HL-60 (cell line): ENCODE results near the gene NHSL2.

ENCODE experiments used
- DNase-seq, 2 experiments: peaks; one replicate each; pipeline ENCODE4 v3.0.0-alpha.2; 2010 to 2020; ENCODE audit warnings: low read depth in 1 of 2, low spot score in 1 of 2
- H3K27ac ChIP-seq: fragments of 250-450 bp; sonication (Bioruptor Pico); replicated peaks from 2 replicates; pipeline ENCODE4 v1.5.1; 2020; ENCODE audit warnings: mild to moderate bottlenecking, moderate library complexity
- H3K27me3 ChIP-seq: fragments of 250-450 bp; sonication (Bioruptor Pico); 2 replicates; pipeline ENCODE4 v1.5.1; 2021; ENCODE audit warnings: mild to moderate bottlenecking, moderate library complexity; ENCODE audit not compliant: insufficient read depth, poor library complexity, severe bottlenecking
- H3K4me3 ChIP-seq: replicated peaks from 2 replicates; pipeline ENCODE4 v1.5.1; 2011; ENCODE audit warnings: mild to moderate bottlenecking, control low read depth, low read length; ENCODE audit not compliant: insufficient read depth
- GABPA ChIP-seq: IDR thresholded peaks from 2 replicates; pipeline ENCODE4 v1.6.1; 2012; ENCODE audit warnings: low read depth
- POLR2AphosphoS5 ChIP-seq: IDR thresholded peaks from 2 replicates; pipeline ENCODE4 v1.6.1; 2012; ENCODE audit warnings: low read depth
- SPI1 ChIP-seq: IDR thresholded peaks from 2 replicates; pipeline ENCODE4 v1.6.1; 2012; ENCODE audit warnings: low read depth, mild to moderate bottlenecking, borderline replicate concordance
- TF ChIP-seq, protein P1 (sequence below): IDR thresholded peaks from one replicate; pipeline ENCODE4 v1.5.1; 2011; ENCODE audit warnings: low read length, control low read depth, inconsistent platforms; ENCODE audit not compliant: insufficient read depth
- TF ChIP-seq, protein P2 (sequence below): IDR thresholded peaks from 2 replicates; pipeline ENCODE4 v1.6.1; 2012; ENCODE audit warnings: low read depth; ENCODE audit not compliant: insufficient replicate concordance

NHSL2 gene

DNA sequence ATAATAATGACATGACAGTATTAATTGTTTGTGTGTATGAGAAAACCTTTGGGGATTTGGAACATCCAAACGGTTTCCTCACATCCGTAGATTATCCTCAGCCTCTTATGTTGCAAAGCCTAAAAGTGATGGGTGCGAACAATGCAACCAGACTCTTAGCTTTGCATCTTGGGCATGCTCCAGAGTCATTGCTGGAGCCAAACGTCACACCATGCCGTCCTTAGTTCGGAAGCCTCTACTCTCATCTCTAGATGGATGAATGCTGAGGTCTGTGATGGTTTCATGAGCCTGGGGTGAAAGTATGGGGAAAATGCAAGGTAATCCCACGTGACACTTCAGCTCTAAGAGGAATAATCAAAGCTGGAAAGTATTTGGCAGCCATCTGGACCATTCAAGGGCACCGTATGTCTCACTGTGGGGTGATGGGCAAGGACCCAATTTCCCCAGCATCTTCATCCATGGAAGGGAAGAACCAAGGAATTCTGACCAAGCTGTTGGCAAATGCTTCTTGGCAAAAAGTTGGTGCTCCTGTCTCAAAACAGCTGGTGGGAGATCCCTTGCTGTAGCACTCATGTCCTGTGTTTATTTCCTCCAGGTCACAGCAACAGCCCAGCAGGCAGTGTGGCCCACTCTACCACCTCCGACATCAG is 227.3 kb downstream of the NHSL2 start:
- H3K27ac ChIP-seq = no peak overlapping the region
- no peak overlapping the region for H3K4me3 ChIP-seq
- no peaks in the 10 kb centered on the region for H3K27me3 ChIP-seq
- no peak for TF ChIP-seq GABPA
- TF ChIP-seq POLR2AphosphoS5 = no peak
- no peak for TF ChIP-seq SPI1
- TF ChIP-seq, protein P1, sequence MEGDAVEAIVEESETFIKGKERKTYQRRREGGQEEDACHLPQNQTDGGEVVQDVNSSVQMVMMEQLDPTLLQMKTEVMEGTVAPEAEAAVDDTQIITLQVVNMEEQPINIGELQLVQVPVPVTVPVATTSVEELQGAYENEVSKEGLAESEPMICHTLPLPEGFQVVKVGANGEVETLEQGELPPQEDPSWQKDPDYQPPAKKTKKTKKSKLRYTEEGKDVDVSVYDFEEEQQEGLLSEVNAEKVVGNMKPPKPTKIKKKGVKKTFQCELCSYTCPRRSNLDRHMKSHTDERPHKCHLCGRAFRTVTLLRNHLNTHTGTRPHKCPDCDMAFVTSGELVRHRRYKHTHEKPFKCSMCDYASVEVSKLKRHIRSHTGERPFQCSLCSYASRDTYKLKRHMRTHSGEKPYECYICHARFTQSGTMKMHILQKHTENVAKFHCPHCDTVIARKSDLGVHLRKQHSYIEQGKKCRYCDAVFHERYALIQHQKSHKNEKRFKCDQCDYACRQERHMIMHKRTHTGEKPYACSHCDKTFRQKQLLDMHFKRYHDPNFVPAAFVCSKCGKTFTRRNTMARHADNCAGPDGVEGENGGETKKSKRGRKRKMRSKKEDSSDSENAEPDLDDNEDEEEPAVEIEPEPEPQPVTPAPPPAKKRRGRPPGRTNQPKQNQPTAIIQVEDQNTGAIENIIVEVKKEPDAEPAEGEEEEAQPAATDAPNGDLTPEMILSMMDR = no peak
- TF ChIP-seq, protein P2, sequence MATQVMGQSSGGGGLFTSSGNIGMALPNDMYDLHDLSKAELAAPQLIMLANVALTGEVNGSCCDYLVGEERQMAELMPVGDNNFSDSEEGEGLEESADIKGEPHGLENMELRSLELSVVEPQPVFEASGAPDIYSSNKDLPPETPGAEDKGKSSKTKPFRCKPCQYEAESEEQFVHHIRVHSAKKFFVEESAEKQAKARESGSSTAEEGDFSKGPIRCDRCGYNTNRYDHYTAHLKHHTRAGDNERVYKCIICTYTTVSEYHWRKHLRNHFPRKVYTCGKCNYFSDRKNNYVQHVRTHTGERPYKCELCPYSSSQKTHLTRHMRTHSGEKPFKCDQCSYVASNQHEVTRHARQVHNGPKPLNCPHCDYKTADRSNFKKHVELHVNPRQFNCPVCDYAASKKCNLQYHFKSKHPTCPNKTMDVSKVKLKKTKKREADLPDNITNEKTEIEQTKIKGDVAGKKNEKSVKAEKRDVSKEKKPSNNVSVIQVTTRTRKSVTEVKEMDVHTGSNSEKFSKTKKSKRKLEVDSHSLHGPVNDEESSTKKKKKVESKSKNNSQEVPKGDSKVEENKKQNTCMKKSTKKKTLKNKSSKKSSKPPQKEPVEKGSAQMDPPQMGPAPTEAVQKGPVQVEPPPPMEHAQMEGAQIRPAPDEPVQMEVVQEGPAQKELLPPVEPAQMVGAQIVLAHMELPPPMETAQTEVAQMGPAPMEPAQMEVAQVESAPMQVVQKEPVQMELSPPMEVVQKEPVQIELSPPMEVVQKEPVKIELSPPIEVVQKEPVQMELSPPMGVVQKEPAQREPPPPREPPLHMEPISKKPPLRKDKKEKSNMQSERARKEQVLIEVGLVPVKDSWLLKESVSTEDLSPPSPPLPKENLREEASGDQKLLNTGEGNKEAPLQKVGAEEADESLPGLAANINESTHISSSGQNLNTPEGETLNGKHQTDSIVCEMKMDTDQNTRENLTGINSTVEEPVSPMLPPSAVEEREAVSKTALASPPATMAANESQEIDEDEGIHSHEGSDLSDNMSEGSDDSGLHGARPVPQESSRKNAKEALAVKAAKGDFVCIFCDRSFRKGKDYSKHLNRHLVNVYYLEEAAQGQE = no peak
- no peak for DNase-seq

DNA sequence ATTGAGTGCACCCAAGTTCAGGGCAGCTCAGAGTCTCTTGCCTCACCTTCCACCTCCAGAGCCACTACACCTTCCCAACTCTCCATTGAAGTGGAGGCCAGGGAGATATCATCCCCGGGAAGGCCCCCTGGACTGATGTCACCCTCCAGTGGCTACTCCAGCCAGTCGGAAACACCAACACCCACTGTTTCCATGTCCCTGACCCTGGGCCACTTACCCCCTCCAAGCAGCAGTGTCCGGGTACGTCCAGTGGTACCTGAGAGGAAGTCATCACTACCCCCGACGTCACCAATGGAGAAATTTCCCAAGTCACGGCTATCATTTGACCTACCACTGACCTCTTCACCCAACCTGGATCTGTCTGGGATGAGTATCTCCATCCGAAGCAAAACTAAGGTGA is 228.9 kb downstream of the NHSL2 start:
- H3K27me3 ChIP-seq = no peaks in the 10 kb centered on the region
- no peak overlapping the region for H3K4me3 ChIP-seq
- TF ChIP-seq, protein P1 = no peak
- no peak for TF ChIP-seq POLR2AphosphoS5
- TF ChIP-seq, protein P2 = no peak
- no peak for TF ChIP-seq GABPA
- no peak for TF ChIP-seq SPI1
- DNase-seq = no peak
- no peak overlapping the region for H3K27ac ChIP-seq

- Histone ChIP-seq H3K4me3 (no peak overlapping the region), H3K27me3 (no peaks in the 10 kb centered on the region), H3K27ac (no peak overlapping the region)
- no peak for DNase-seq
- TF ChIP-seq POLR2AphosphoS5 (no peak), GABPA (no peak), SPI1 (no peak)
- TF ChIP-seq, protein P2 = no peak
- TF ChIP-seq, protein P1 = no peak
These were observed 230.8 kb downstream of the NHSL2 start for GRCh38 chrX:72141372-72142004.
